Astrocyte (in vitro differentiated cells and primary cell): Measurements from ENCODE around the gene EEF1AKMT3. TPM values are rescaled to one million over a fixed set of nuclear protein-coding genes. Genes with fewer than 3 reads are reported as not detected.

Source experiments
- DNase-seq: peaks from one replicate; pipeline ENCODE4 v3.0.0-alpha.2; 2010; ENCODE audit warnings: low read depth
- FAIRE-seq: peaks from 2 replicates; lab custom pipeline; 2011; peaks lifted over from hg19 to GRCh38; lab: Jason Lieb, UNC
- H2AFZ ChIP-seq: 2 replicates; pipeline ENCODE4 v1.6.0; 2012; ENCODE audit warnings: low read depth, low read length, inconsistent platforms
- H3K27ac ChIP-seq: 2 replicates; pipeline ENCODE4 v1.5.1; 2011; ENCODE audit warnings: low read depth, low read length, inconsistent platforms
- H3K27me3 ChIP-seq: 2 replicates; pipeline ENCODE4 v1.6.0; 2011; ENCODE audit warnings: low read length, inconsistent platforms; ENCODE audit not compliant: insufficient read depth
- H3K36me3 ChIP-seq: 2 replicates; pipeline ENCODE4 v1.5.1; 2011; ENCODE audit warnings: low read length, inconsistent platforms; ENCODE audit not compliant: insufficient read depth
- H3K4me1 ChIP-seq: 2 replicates; pipeline ENCODE4 v1.5.1; 2011; ENCODE audit warnings: low read length, inconsistent platforms; ENCODE audit not compliant: insufficient read depth
- H3K4me2 ChIP-seq: 2 replicates; pipeline ENCODE4 v1.6.0; 2012; ENCODE audit warnings: low read length, inconsistent platforms
- H3K4me3 ChIP-seq: 2 replicates; pipeline ENCODE4 v1.5.1; 2011; ENCODE audit warnings: low read depth, mild to moderate bottlenecking, low read length, inconsistent platforms; ENCODE audit not compliant: insufficient read depth
- H3K79me2 ChIP-seq: 2 replicates; pipeline ENCODE4 v1.6.0; 2012; ENCODE audit warnings: mild to moderate bottlenecking, low read length, inconsistent platforms; ENCODE audit not compliant: insufficient read depth
- H3K9ac ChIP-seq: 2 replicates; pipeline ENCODE4 v1.6.0; 2012; ENCODE audit warnings: mild to moderate bottlenecking, low read length, inconsistent platforms
- H3K9me3 ChIP-seq: 2 replicates; pipeline ENCODE4 v1.5.1; 2012; ENCODE audit warnings: low read depth, mild to moderate bottlenecking, low read length, inconsistent platforms; ENCODE audit not compliant: insufficient read depth
- H4K20me1 ChIP-seq: 2 replicates; pipeline ENCODE4 v1.6.0; 2012; ENCODE audit warnings: low read length, inconsistent platforms; ENCODE audit not compliant: insufficient read depth
- H3K27ac Mint-ChIP-seq: one replicate; pipeline ENCODE4 v1.8.0; 2021; ENCODE audit warnings: mild to moderate bottlenecking, mixed read lengths; ENCODE audit not compliant: unreplicated experiment
- H3K27me3 Mint-ChIP-seq: one replicate; pipeline ENCODE4 v1.8.0; 2021; ENCODE audit warnings: low read depth, mixed read lengths; ENCODE audit not compliant: unreplicated experiment
- H3K36me3 Mint-ChIP-seq: one replicate; pipeline ENCODE4 v1.8.0; 2021; ENCODE audit warnings: low read depth, mixed read lengths; ENCODE audit not compliant: unreplicated experiment
- H3K4me1 Mint-ChIP-seq: one replicate; pipeline ENCODE4 v1.8.0; 2021; ENCODE audit warnings: low read depth, mixed read lengths; ENCODE audit not compliant: unreplicated experiment
- H3K4me3 Mint-ChIP-seq: one replicate; pipeline ENCODE4 v1.8.0; 2021; ENCODE audit warnings: mild to moderate bottlenecking, moderate library complexity, mixed read lengths; ENCODE audit not compliant: unreplicated experiment
- H3K9me3 Mint-ChIP-seq: one replicate; pipeline ENCODE4 v1.8.0; 2021; ENCODE audit warnings: mild to moderate bottlenecking, mixed read lengths; ENCODE audit not compliant: unreplicated experiment
- CTCF ChIP-seq: IDR thresholded peaks from 2 replicates; pipeline ENCODE4 v1.5.1; 2011; ENCODE audit warnings: low read depth, mild to moderate bottlenecking, inconsistent platforms, low read length, moderate library complexity; ENCODE audit not compliant: insufficient read depth
- EZH2 ChIP-seq: IDR thresholded peaks from 2 replicates; pipeline ENCODE4 v1.6.1; 2012; ENCODE audit warnings: mild to moderate bottlenecking, low read length, inconsistent platforms; ENCODE audit not compliant: insufficient read depth
- total RNA-seq: library from RNA; stranded (reverse); gene quantifications from 2 replicates; pipeline ENCODE4 v1.2.1, GENCODE V29; 2021

The EEF1AKMT3 gene
- total RNA-seq, 1 donor from 2014 or later, result 8.1 TPM

- Histone ChIP-seq H3K4me1 (peaks cover 5% of the 10 kb centered on the region), H3K4me3 (peak overlapping the region; percentile 77), H3K27me3 (peaks cover 25% of the 10 kb centered on the region), H3K9ac (peak overlapping the region; percentile 96), H3K36me3 (peaks cover 21% of the 10 kb centered on the region), H3K4me2 (peak overlapping the region; percentile 97), H4K20me1 (no peaks in the 10 kb centered on the region), H3K79me2 (peaks cover 12% of the 10 kb centered on the region), H3K9me3 (no peaks in the 10 kb centered on the region), H2AFZ (peak overlapping the region; percentile 35), H3K27ac (peak overlapping the region; percentile 93)
- TF ChIP-seq CTCF (no peak), EZH2 (no peak)
- H3K4me3 Mint-ChIP-seq, result peak overlapping the region; percentile 95
- H3K36me3 Mint-ChIP-seq, result peaks cover 28% of the 10 kb centered on the region
- H3K4me1 Mint-ChIP-seq, result peaks cover 6% of the 10 kb centered on the region
- peak overlapping the region; percentile 97 for H3K27ac Mint-ChIP-seq
- DNase-seq (no peak), FAIRE-seq (no peak)
- no peaks in the 10 kb centered on the region for H3K9me3 Mint-ChIP-seq
- peaks cover 20% of the 10 kb centered on the region for H3K27me3 Mint-ChIP-seq
These were observed 28.1 kb upstream of the EEF1AKMT3 start for GRCh38 chr12:57744194-57744776.

- H3K27me3 ChIP-seq, result peaks cover 18% of the 10 kb centered on the region
- TF ChIP-seq EZH2, result no peak
- no peak for TF ChIP-seq CTCF
- H4K20me1 ChIP-seq, result no peaks in the 10 kb centered on the region
- H3K36me3 ChIP-seq, result peaks cover 21% of the 10 kb centered on the region
- no peaks in the 10 kb centered on the region for H3K9me3 ChIP-seq
- H3K9ac ChIP-seq, result peak within 1 kb of the TSS; percentile 96
- Mint-ChIP-seq H3K27ac (peak within 1 kb of the TSS; percentile 97), H3K4me3 (peak within 1 kb of the TSS; percentile 95), H3K27me3 (peaks cover 13% of the 10 kb centered on the region), H3K36me3 (peaks cover 28% of the 10 kb centered on the region), H3K4me1 (peaks cover 5% of the 10 kb centered on the region), H3K9me3 (no peaks in the 10 kb centered on the region)
- peak within 1 kb of the TSS; percentile 52 for H2AFZ ChIP-seq
- H3K79me2 ChIP-seq, result peaks cover 19% of the 10 kb centered on the region
- peak within 1 kb of the TSS; percentile 77 for H3K4me3 ChIP-seq
- peak; percentile 97 for DNase-seq
- FAIRE-seq, result peak; percentile 37
- H3K4me2 ChIP-seq, result peak within 1 kb of the TSS; percentile 97
- peak within 1 kb of the TSS; percentile 93 for H3K27ac ChIP-seq
- peaks cover 5% of the 10 kb centered on the region for H3K4me1 ChIP-seq
These were observed 27.5 kb upstream of the EEF1AKMT3 start, which contains the start of gene TSPAN31 for GRCh38 chr12:57744777-57745484. TSS of gene TSPAN31 (plus strand) at chr12:57745039. CDS start at chr12:57745155, 116 bp downstream.
